B cell (primary cell): Measurements from ENCODE around the gene HOATZ. TPM values are rescaled to one million over a fixed set of nuclear protein-coding genes. Genes with fewer than 3 reads are reported as not detected.

Experiments used
- ATAC-seq: fragments of 200-7000 bp; cut with Tn5 transposase; one replicate; pipeline ENCODE4 v1.10.0; 2021; ENCODE audit warnings: low read depth, mild to moderate bottlenecking, moderate number of reproducible peaks, moderate library complexity
- CTCF ChIA-PET: fragments of 350-600 bp; sonication (Branson Sonifier 250); formaldehyde crosslinking; loops from one replicate; lab custom pipeline; 2021; ENCODE audit warnings: antibody characterized with exemption, inconsistent platforms; lab: Charles Lee
- POLR2A ChIA-PET: fragments of 350-600 bp; sonication (Branson Sonifier 250); formaldehyde crosslinking; loops from one replicate; lab custom pipeline; 2021; ENCODE audit warnings: antibody characterized with exemption; lab: Charles Lee
- DNase-seq: peaks from one replicate; pipeline ENCODE4 v3.0.0; 2013
- H2AFZ ChIP-seq: 2 replicates; pipeline ENCODE4 v1.6.1; 2012; ENCODE audit warnings: mild to moderate bottlenecking, low read depth, low read length; ENCODE audit not compliant: insufficient read depth, poor library complexity, severe bottlenecking
- H3K27ac ChIP-seq, 2 donors: 1 replicate in 1 of 2; 2 replicates in 1 of 2; pipeline ENCODE4 v1.5.1; 2012 to 2013; ENCODE audit warnings: low read length in 2 of 2, mild to moderate bottlenecking in 2 of 2, moderate library complexity in 1 of 2
- H3K27me3 ChIP-seq, 4 experiments: fragments of 200-600 bp in 1 of 4; sonication (generic) in 1 of 4; replicated peaks in 1 of 4; 1 replicate in 2 of 4; 2 replicates in 2 of 4; pipeline versions ENCODE4 v1.6.1 to v1.7.0; 2013 to 2016; ENCODE audit warnings: low read length in 3 of 4, mild to moderate bottlenecking in 2 of 4, mixed read lengths in 1 of 4, moderate library complexity in 1 of 4; ENCODE audit not compliant: insufficient read depth in 4 of 4, control insufficient read depth in 3 of 4; ENCODE audit errors: control extremely low read depth in 1 of 4
- H3K36me3 ChIP-seq, 2 experiments: replicated peaks in 1 of 2; 1 replicate in 1 of 2; 2 replicates in 1 of 2; pipeline versions ENCODE4 v1.6.1 to v1.7.1; 2013; ENCODE audit warnings: low read length in 1 of 2; ENCODE audit not compliant: insufficient read depth in 2 of 2, control insufficient read depth in 1 of 2; ENCODE audit errors: control extremely low read depth in 1 of 2, extremely low read depth in 1 of 2
- H3K4me1 ChIP-seq, 2 donors: fragments of 200-600 bp in 1 of 2; sonication (generic) in 1 of 2; 1 replicate in 1 of 2; 2 replicates in 1 of 2; pipeline versions ENCODE4 v1.5.1 to v1.6.1; 2013 to 2017; ENCODE audit warnings: low read length in 2 of 2; ENCODE audit not compliant: control insufficient read depth in 2 of 2, insufficient read depth in 2 of 2
- H3K4me2 ChIP-seq: replicated peaks from 2 replicates; pipeline ENCODE3; 2012; ENCODE audit warnings: mild to moderate bottlenecking, low read depth, low read length; ENCODE audit not compliant: poor library complexity, severe bottlenecking
- H3K4me3 ChIP-seq, 5 experiments: fragments of 200-600 bp in 1 of 5; sonication (generic) in 1 of 5; 1 replicate in 3 of 5; 2 replicates in 2 of 5; pipeline versions ENCODE4 v1.5.1 to v1.7.0; 2011 to 2016; ENCODE audit warnings: low read length in 4 of 5, mild to moderate bottlenecking in 4 of 5, low read depth in 2 of 5, control low read depth in 1 of 5, moderate library complexity in 1 of 5; ENCODE audit not compliant: insufficient read depth in 1 of 5; ENCODE audit errors: control extremely low read depth in 1 of 5, extremely low read depth in 1 of 5
- H3K79me2 ChIP-seq: fragments of 200-600 bp; sonication (generic); one replicate; pipeline ENCODE4 v1.6.0; 2016; ENCODE audit warnings: low read length; ENCODE audit not compliant: control insufficient read depth, insufficient read depth
- H3K9ac ChIP-seq: fragments of 200-600 bp; sonication (generic); 2 replicates; pipeline ENCODE4 v1.6.1; 2017; ENCODE audit warnings: mild to moderate bottlenecking, low read length, moderate library complexity
- H3K9me3 ChIP-seq, 3 donors: one replicate each; pipeline versions ENCODE4 v1.6.1 to v1.7.1; 2013; ENCODE audit warnings: low read length in 2 of 3; ENCODE audit not compliant: control insufficient read depth in 2 of 3, insufficient read depth in 1 of 3; ENCODE audit errors: control extremely low read depth in 1 of 3
- H4K20me1 ChIP-seq: 2 replicates; pipeline ENCODE4 v1.6.0; 2012; ENCODE audit warnings: mild to moderate bottlenecking, low read length; ENCODE audit not compliant: insufficient read depth, control insufficient read depth, poor library complexity, severe bottlenecking
- H3K27ac Mint-ChIP-seq: one replicate; pipeline ENCODE4 v1.8.0; 2021; ENCODE audit warnings: mixed read lengths
- H3K27me3 Mint-ChIP-seq: one replicate; pipeline ENCODE4 v1.8.0; 2021; ENCODE audit warnings: mixed read lengths
- H3K4me1 Mint-ChIP-seq: one replicate; pipeline ENCODE4 v1.8.0; 2021; ENCODE audit warnings: mixed read lengths
- H3K4me3 Mint-ChIP-seq: one replicate; pipeline ENCODE4 v1.8.0; 2021; ENCODE audit warnings: mixed read lengths
- H3K9me3 Mint-ChIP-seq: one replicate; pipeline ENCODE4 v1.8.0; 2022; ENCODE audit warnings: mixed read lengths; ENCODE audit not compliant: insufficient read depth
- EZH2 ChIP-seq: IDR thresholded peaks from 2 replicates; pipeline ENCODE4 v1.6.1; 2012; ENCODE audit warnings: borderline replicate concordance, low read depth, mild to moderate bottlenecking, moderate library complexity, low read length; ENCODE audit not compliant: insufficient read depth, poor library complexity, severe bottlenecking
- whole genome bisulfite sequencing: methylation state at CpG from one replicate; pipeline ENCODE4 v1.1.5; 2013; ENCODE audit warnings: missing lambda C conversion rate; ENCODE audit not compliant: insufficient coverage; 5-methylcytosine and 5-hydroxymethylcytosine counted together
- intact Hi-C: fragments of 100-400 bp; cut with micrococcal nuclease; formaldehyde crosslinking; loops from one replicate; pipeline ENCODE4 v1.10.0; 2022
- polyA plus RNA-seq: library from polyadenylated mRNA; depleted of rRNA; stranded (reverse); fragments of >200 nt; gene quantifications from 2 replicates; pipeline ENCODE4 v1.2.3, GENCODE V29; 2012
- total RNA-seq, 2 donors: library from RNA; stranded (reverse); fragments of 120-200 nt in 1 of 2; gene quantifications; 1 replicate in 1 of 2; 2 replicates in 1 of 2; pipeline versions ENCODE4 v1.2.3 to v1.2.4, GENCODE V29; 2013 to 2022
- TF ChIP-seq, protein P1 (sequence below): fragments of 200-600 bp; IDR thresholded peaks from one replicate; pipeline ENCODE4 v1.8.0; 2022; ENCODE audit warnings: antibody characterized with exemption, mild to moderate bottlenecking

Gene HOATZ
- total and polyA plus RNA-seq, 2 donors (not counting 1 experiment from before 2014, with no cell fraction given): not detected

DNA sequence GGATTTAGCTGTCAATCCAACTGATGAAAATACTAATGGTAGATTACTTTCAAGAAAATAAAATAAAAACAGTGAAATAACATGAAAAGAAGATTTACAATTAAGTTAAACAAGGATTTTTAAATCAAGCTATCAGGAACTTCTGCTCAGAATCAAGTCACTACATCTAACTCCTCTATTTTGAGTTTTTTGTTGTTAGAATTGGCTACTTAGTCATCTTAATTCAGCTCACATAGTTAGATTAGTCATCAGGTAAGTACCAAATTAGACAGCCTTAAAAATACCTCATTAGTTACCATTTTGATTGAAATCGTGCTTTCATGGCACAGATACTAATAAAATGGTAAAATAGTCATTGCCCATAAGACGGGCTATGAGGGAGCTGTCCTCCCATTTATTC lies 38.2 kb upstream of the HOATZ start:
- Histone ChIP-seq H3K4me2 (no peak overlapping the region), H3K4me1 (no peaks in the 10 kb centered on the region), H2AFZ (no peak overlapping the region), H3K9me3 (peaks cover 0 to 3% (median 2%) of the 10 kb centered on the region in 3 donors), H3K9ac (no peak overlapping the region), H3K27me3 (peaks cover 0 to 10% (median 5%) of the 10 kb centered on the region in 4 experiments), H4K20me1 (no peaks in the 10 kb centered on the region), H3K27ac (no peak overlapping the region), H3K79me2 (no peaks in the 10 kb centered on the region), H3K4me3 (no peak overlapping the region), H3K36me3 (no peaks in the 10 kb centered on the region)
- intact Hi-C loops: no loop called here
- Mint-ChIP-seq H3K27me3 (peaks cover 36% of the 10 kb centered on the region), H3K9me3 (peaks cover 4% of the 10 kb centered on the region), H3K4me3 (no peak overlapping the region), H3K27ac (no peak overlapping the region), H3K4me1 (no peaks in the 10 kb centered on the region)
- DNase-seq (no peak), ATAC-seq (no peak)
- POLR2A ChIA-PET: no interaction called here
- WGBS: no CpG with 5 or more reads among the region's 2 CpGs
- TF ChIP-seq, protein P1, sequence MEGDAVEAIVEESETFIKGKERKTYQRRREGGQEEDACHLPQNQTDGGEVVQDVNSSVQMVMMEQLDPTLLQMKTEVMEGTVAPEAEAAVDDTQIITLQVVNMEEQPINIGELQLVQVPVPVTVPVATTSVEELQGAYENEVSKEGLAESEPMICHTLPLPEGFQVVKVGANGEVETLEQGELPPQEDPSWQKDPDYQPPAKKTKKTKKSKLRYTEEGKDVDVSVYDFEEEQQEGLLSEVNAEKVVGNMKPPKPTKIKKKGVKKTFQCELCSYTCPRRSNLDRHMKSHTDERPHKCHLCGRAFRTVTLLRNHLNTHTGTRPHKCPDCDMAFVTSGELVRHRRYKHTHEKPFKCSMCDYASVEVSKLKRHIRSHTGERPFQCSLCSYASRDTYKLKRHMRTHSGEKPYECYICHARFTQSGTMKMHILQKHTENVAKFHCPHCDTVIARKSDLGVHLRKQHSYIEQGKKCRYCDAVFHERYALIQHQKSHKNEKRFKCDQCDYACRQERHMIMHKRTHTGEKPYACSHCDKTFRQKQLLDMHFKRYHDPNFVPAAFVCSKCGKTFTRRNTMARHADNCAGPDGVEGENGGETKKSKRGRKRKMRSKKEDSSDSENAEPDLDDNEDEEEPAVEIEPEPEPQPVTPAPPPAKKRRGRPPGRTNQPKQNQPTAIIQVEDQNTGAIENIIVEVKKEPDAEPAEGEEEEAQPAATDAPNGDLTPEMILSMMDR: no peak
- no peak for TF ChIP-seq EZH2
- CTCF ChIA-PET: interaction anchor here (0.5 to 0.6 kb wide), 2 partner anchors 193 to 570 kb away, joined by 3 to 4 read pairs; no protein-coding TSS in a partner anchor

- H3K27me3 Mint-ChIP-seq: peaks cover 36% of the 10 kb centered on the region
- Histone ChIP-seq H3K4me3 (no peak overlapping the region), H3K9me3 (peaks cover 0 to 5% (median 3%) of the 10 kb centered on the region in 3 donors), H3K4me1 (no peaks in the 10 kb centered on the region), H3K36me3 (no peaks in the 10 kb centered on the region), H3K9ac (no peak overlapping the region), H3K79me2 (no peaks in the 10 kb centered on the region), H3K27ac (no peak overlapping the region), H4K20me1 (no peaks in the 10 kb centered on the region), H3K4me2 (no peak overlapping the region), H3K27me3 (peaks cover 0 to 10% (median 5%) of the 10 kb centered on the region in 4 experiments), H2AFZ (no peak overlapping the region)
- no peak overlapping the region for H3K4me3 Mint-ChIP-seq
- H3K27ac Mint-ChIP-seq: no peak overlapping the region
- no CpG with 5 or more reads among the region's 3 CpGs for WGBS
- no peaks in the 10 kb centered on the region for H3K4me1 Mint-ChIP-seq
- intact Hi-C loops: no loop called here
- DNase-seq: no peak
- ChIA-PET CTCF (no interaction called here), POLR2A (no interaction called here)
- TF ChIP-seq, protein P1: no peak
- no peak for TF ChIP-seq EZH2
- no peak for ATAC-seq
- H3K9me3 Mint-ChIP-seq: peaks cover 4% of the 10 kb centered on the region
Measured at GRCh38 chr11:111476956-111477355, 37.6 kb upstream of the HOATZ start.
